Measurements from ENCODE around the gene GLI3. TPM values are rescaled to one million over a fixed set of nuclear protein-coding genes. Genes with fewer than 3 reads are reported as not detected.

GLI3 gene
- total and polyA plus RNA-seq, 2 donors (not counting 1 experiment from before 2014, with no cell fraction given): 6.4 to 6.5 TPM

GRCh38 chr7:42108803-42109528 is 128.0 kb downstream of the GLI3 start:
- no peaks in the 10 kb centered on the region for H3K9me3 ChIP-seq (ENCODE audit: control insufficient read depth, insufficient read depth, low read depth, low read length)
- H3K4me3 ChIP-seq (replicated peaks in 1 of 4; ENCODE audit: control extremely low read depth in 1 of 4, insufficient read depth in 1 of 4, low read depth in 3 of 4, low read length in 4 of 4): no peak overlapping the region
- no peaks in the 10 kb centered on the region for H4K20me1 ChIP-seq (ENCODE audit: control insufficient read depth, extremely low read depth, insufficient read depth, low read length)
- no peak overlapping the region for H3K27ac ChIP-seq (ENCODE audit: insufficient read depth, low read length)
- no peak overlapping the region for H3K9ac ChIP-seq (ENCODE audit: insufficient read depth, low read length)
- TF ChIP-seq CTCF (conservative IDR thresholded peaks at IDR 0.05 in 1 of 2, IDR thresholded peaks at IDR 0.05 in 1 of 2; ENCODE audit: low read depth in 1 of 2, low read length in 2 of 2) (no peak), EZH2 (IDR thresholded peaks at IDR 0.05; ENCODE audit: low read length, missing control alignments) (no peak)
- no peaks in the 10 kb centered on the region for H3K27me3 ChIP-seq (ENCODE audit: control insufficient read depth, insufficient read depth, low read length)
- H2AFZ ChIP-seq (ENCODE audit: low read length): no peak overlapping the region
- no peak overlapping the region for H3K4me2 ChIP-seq (ENCODE audit: extremely low read depth, insufficient read depth, low read length)
- H3K79me2 ChIP-seq (ENCODE audit: control insufficient read depth, insufficient read depth, low read length): no peaks in the 10 kb centered on the region
- DNase-seq (ENCODE audit: low read depth in 2 of 2): no peak
- H3K36me3 ChIP-seq (ENCODE audit: control insufficient read depth, insufficient read depth, low read length): no peaks in the 10 kb centered on the region
- peaks cover 14% of the 10 kb centered on the region for H3K4me1 ChIP-seq (ENCODE audit: control insufficient read depth, extremely low read depth, insufficient read depth, low read length)

GRCh38 chr7:42107484-42108240 is 129.3 kb downstream of the GLI3 start:
- Histone ChIP-seq H3K4me2 (ENCODE audit: extremely low read depth, insufficient read depth, low read length) (peak overlapping the region; percentile 4), H3K4me3 (replicated peaks in 1 of 4; ENCODE audit: control extremely low read depth in 1 of 4, insufficient read depth in 1 of 4, low read depth in 3 of 4, low read length in 4 of 4) (no peak overlapping the region), H3K9ac (ENCODE audit: insufficient read depth, low read length) (no peak overlapping the region), H2AFZ (ENCODE audit: low read length) (no peak overlapping the region), H3K27ac (ENCODE audit: insufficient read depth, low read length) (no peak overlapping the region), H3K4me1 (ENCODE audit: control insufficient read depth, extremely low read depth, insufficient read depth, low read length) (peaks cover 14% of the 10 kb centered on the region), H3K36me3 (ENCODE audit: control insufficient read depth, insufficient read depth, low read length) (no peaks in the 10 kb centered on the region), H3K9me3 (ENCODE audit: control insufficient read depth, insufficient read depth, low read depth, low read length) (no peaks in the 10 kb centered on the region), H3K27me3 (ENCODE audit: control insufficient read depth, insufficient read depth, low read length) (no peaks in the 10 kb centered on the region), H4K20me1 (ENCODE audit: control insufficient read depth, extremely low read depth, insufficient read depth, low read length) (no peaks in the 10 kb centered on the region), H3K79me2 (ENCODE audit: control insufficient read depth, insufficient read depth, low read length) (no peaks in the 10 kb centered on the region)
- DNase-seq (ENCODE audit: low read depth in 2 of 2): peak; percentile 32 to 40
- TF ChIP-seq EZH2 (IDR thresholded peaks at IDR 0.05; ENCODE audit: low read length, missing control alignments) (no peak), CTCF (conservative IDR thresholded peaks at IDR 0.05 in 1 of 2, IDR thresholded peaks at IDR 0.05 in 1 of 2; ENCODE audit: low read depth in 1 of 2, low read length in 2 of 2) (no peak)

GRCh38 chr7:42106562-42106961 is 130.4 kb downstream of the GLI3 start:
- Histone ChIP-seq H3K9ac (ENCODE audit: insufficient read depth, low read length) (no peak overlapping the region), H3K79me2 (ENCODE audit: control insufficient read depth, insufficient read depth, low read length) (no peaks in the 10 kb centered on the region), H3K27ac (ENCODE audit: insufficient read depth, low read length) (no peak overlapping the region), H3K4me2 (ENCODE audit: extremely low read depth, insufficient read depth, low read length) (no peak overlapping the region), H3K9me3 (ENCODE audit: control insufficient read depth, insufficient read depth, low read depth, low read length) (no peaks in the 10 kb centered on the region), H2AFZ (ENCODE audit: low read length) (no peak overlapping the region), H3K36me3 (ENCODE audit: control insufficient read depth, insufficient read depth, low read length) (no peaks in the 10 kb centered on the region), H4K20me1 (ENCODE audit: control insufficient read depth, extremely low read depth, insufficient read depth, low read length) (no peaks in the 10 kb centered on the region), H3K4me1 (ENCODE audit: control insufficient read depth, extremely low read depth, insufficient read depth, low read length) (peaks cover 14% of the 10 kb centered on the region), H3K27me3 (ENCODE audit: control insufficient read depth, insufficient read depth, low read length) (no peaks in the 10 kb centered on the region), H3K4me3 (replicated peaks in 1 of 4; ENCODE audit: control extremely low read depth in 1 of 4, insufficient read depth in 1 of 4, low read depth in 3 of 4, low read length in 4 of 4) (no peak overlapping the region)
- no peak for TF ChIP-seq CTCF (conservative IDR thresholded peaks at IDR 0.05 in 1 of 2, IDR thresholded peaks at IDR 0.05 in 1 of 2; ENCODE audit: low read depth in 1 of 2, low read length in 2 of 2)
- TF ChIP-seq EZH2 (IDR thresholded peaks at IDR 0.05; ENCODE audit: low read length, missing control alignments): no peak
- DNase-seq (ENCODE audit: low read depth in 2 of 2): no peak

All from fibroblast of lung (primary cell).